IPS-15b (cell line): ENCODE measurements around the gene HBS1L.

Source experiments
- H3K27me3 ChIP-seq: one replicate; pipeline ENCODE4 v1.6.1; 2013; ENCODE audit warnings: low read length; ENCODE audit not compliant: control insufficient read depth, insufficient read depth
- H3K36me3 ChIP-seq: one replicate; pipeline ENCODE4 v1.6.1; 2013; ENCODE audit warnings: low read length; ENCODE audit not compliant: control insufficient read depth, insufficient read depth
- H3K4me1 ChIP-seq: one replicate; pipeline ENCODE4 v1.6.1; 2013; ENCODE audit warnings: mild to moderate bottlenecking, low read length; ENCODE audit not compliant: control insufficient read depth, insufficient read depth
- H3K4me3 ChIP-seq: one replicate; pipeline ENCODE4 v1.5.1; 2013; ENCODE audit warnings: low read depth, low read length
- H3K9ac ChIP-seq: one replicate; pipeline ENCODE4 v1.6.1; 2013; ENCODE audit warnings: low read depth, mild to moderate bottlenecking, low read length
- H3K9me3 ChIP-seq: one replicate; pipeline ENCODE4 v1.6.1; 2013; ENCODE audit warnings: mild to moderate bottlenecking, low read length; ENCODE audit not compliant: control insufficient read depth, insufficient read depth

Gene HBS1L

DNA sequence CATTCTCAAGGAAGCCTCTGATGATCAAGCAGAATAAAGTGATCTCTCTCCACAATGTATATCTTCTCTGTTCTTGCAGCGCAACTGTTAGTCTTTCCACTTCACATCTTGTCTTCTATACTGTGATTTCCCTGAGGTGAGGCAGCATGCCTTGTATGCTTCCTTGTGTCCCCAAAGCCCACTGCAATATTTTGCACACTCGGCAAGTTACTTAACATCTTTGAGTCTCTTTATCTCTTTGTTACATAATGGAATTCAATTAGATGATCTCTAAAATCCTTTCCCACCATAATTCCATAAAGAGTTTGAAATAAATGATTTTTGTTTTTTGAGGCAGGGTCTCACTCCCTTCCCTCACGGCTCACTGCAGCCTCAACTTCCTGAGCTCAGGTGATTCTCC, 64.4 kb downstream of the HBS1L start:
- H3K9ac ChIP-seq: no peak overlapping the region
- H3K4me1 ChIP-seq: no peaks in the 10 kb centered on the region

DNA sequence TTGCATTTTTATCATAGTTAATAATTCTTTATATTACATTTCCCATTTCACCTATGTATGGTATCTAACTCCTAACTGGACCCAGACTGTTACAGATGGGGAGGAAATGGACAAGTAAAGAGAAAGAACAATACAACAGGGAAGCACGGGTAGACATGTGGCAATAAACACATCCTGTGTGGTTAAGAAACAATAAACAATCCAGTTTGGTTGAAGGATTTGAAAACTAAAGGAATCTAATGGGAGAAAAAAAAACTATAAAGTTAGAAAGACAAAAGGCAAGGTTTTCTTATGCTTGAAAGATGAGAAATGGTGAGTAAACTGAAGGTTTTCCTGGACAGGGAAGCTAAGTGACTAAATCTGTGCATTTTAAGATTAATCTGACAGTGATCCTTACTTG, 69.8 kb downstream of the HBS1L start:
- H3K36me3 ChIP-seq: peaks cover 3% of the 10 kb centered on the region
- H3K27me3 ChIP-seq: no peaks in the 10 kb centered on the region
- no peak overlapping the region for H3K4me3 ChIP-seq
- H3K9ac ChIP-seq: no peak overlapping the region
- H3K4me1 ChIP-seq: no peaks in the 10 kb centered on the region
- H3K9me3 ChIP-seq: no peaks in the 10 kb centered on the region

More for the DNA sequence above, 64.4 kb downstream of the HBS1L start:
- Histone ChIP-seq H3K4me3 (no peak overlapping the region), H3K36me3 (no peaks in the 10 kb centered on the region), H3K27me3 (no peaks in the 10 kb centered on the region), H3K9me3 (no peaks in the 10 kb centered on the region)

DNA sequence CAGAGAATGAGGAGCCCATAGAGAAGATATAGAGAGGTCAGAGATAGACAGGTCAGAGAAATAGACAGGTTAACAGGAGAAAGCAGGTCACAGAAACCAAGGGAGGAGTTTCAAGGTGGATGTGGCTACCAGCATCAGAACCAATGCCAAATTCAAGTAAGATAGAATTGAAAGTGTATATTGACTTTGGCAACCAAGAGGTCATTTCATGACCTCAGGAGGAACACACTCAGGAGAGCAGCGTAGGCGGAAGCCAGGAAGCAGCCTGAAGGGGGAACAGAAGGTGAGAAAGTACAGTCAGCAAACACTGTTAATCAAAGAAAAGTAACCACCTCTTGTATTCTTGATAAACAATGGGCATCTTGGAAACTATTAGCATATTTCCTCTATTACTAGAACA, 70.8 kb downstream of the HBS1L start:
- H3K9ac ChIP-seq: no peak overlapping the region
- peaks cover 3% of the 10 kb centered on the region for H3K36me3 ChIP-seq
- H3K4me1 ChIP-seq: no peaks in the 10 kb centered on the region

DNA sequence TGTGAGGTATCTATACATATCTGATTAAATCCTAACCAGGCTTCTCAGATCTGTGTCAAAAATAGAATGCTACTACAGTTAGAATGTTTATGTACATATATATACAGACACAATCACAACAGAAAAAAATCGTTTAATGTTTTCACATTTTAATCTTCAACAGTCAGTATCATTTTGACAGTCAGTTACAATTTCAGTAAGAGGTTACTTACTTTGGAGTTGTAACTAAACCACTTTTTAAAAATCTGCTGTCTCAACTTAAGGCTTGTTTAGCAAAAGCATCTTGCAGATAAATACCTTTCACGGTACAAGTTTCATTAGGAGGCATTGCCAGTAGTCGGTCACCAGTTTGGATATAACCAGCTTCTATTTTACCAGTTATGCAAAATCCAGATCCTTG, 72.5 kb downstream of the HBS1L start:
- Histone ChIP-seq H3K4me3 (no peak overlapping the region), H3K9me3 (no peaks in the 10 kb centered on the region), H3K27me3 (no peaks in the 10 kb centered on the region), H3K4me1 (no peaks in the 10 kb centered on the region), H3K9ac (no peak overlapping the region), H3K36me3 (peaks cover 3% of the 10 kb centered on the region)

More for the DNA sequence above, 70.8 kb downstream of the HBS1L start:
- no peaks in the 10 kb centered on the region for H3K9me3 ChIP-seq
- no peak overlapping the region for H3K4me3 ChIP-seq
- H3K27me3 ChIP-seq: no peaks in the 10 kb centered on the region

DNA sequence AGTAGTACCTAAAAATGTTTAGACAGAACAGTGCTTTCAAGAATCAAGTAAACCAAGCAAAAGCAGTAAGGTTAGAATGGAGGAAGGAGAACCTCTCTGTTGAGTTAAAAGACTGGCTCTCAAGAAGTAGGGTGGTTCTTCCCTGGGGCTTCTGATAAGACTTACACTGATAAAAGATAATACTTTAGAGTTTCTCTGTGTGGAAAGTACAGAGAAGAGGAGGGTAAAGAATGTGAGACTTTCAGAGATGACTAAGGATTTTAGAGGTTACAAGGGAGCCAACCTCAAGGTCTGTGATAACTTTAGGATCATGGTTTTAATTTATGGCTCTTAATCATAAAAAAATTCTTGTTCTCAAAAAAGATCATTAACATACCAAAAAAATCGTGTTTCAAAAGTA, 73.8 kb downstream of the HBS1L start:
- Histone ChIP-seq H3K4me3 (no peak overlapping the region), H3K9ac (no peak overlapping the region), H3K4me1 (no peaks in the 10 kb centered on the region), H3K36me3 (peaks cover 3% of the 10 kb centered on the region), H3K27me3 (no peaks in the 10 kb centered on the region), H3K9me3 (no peaks in the 10 kb centered on the region)

- no peak overlapping the region for H3K9ac ChIP-seq
- H3K4me3 ChIP-seq: no peak overlapping the region
- no peaks in the 10 kb centered on the region for H3K27me3 ChIP-seq
- H3K9me3 ChIP-seq: no peaks in the 10 kb centered on the region
- H3K36me3 ChIP-seq: peaks cover 3% of the 10 kb centered on the region
- H3K4me1 ChIP-seq: no peaks in the 10 kb centered on the region
Measured at GRCh38 chr6:134979142-134979541, 75.5 kb downstream of the HBS1L start.

- Histone ChIP-seq H3K4me3 (no peak overlapping the region), H3K9ac (no peak overlapping the region), H3K9me3 (no peaks in the 10 kb centered on the region), H3K36me3 (no peaks in the 10 kb centered on the region), H3K4me1 (no peaks in the 10 kb centered on the region), H3K27me3 (no peaks in the 10 kb centered on the region)
Measured at GRCh38 chr6:134974370-134974769, 80.3 kb downstream of the HBS1L start.

- Histone ChIP-seq H3K9ac (no peak overlapping the region), H3K36me3 (no peaks in the 10 kb centered on the region), H3K4me3 (no peak overlapping the region), H3K9me3 (no peaks in the 10 kb centered on the region), H3K4me1 (no peaks in the 10 kb centered on the region), H3K27me3 (no peaks in the 10 kb centered on the region)
Measured at GRCh38 chr6:134967711-134968110, 86.9 kb downstream of the HBS1L start.

DNA sequence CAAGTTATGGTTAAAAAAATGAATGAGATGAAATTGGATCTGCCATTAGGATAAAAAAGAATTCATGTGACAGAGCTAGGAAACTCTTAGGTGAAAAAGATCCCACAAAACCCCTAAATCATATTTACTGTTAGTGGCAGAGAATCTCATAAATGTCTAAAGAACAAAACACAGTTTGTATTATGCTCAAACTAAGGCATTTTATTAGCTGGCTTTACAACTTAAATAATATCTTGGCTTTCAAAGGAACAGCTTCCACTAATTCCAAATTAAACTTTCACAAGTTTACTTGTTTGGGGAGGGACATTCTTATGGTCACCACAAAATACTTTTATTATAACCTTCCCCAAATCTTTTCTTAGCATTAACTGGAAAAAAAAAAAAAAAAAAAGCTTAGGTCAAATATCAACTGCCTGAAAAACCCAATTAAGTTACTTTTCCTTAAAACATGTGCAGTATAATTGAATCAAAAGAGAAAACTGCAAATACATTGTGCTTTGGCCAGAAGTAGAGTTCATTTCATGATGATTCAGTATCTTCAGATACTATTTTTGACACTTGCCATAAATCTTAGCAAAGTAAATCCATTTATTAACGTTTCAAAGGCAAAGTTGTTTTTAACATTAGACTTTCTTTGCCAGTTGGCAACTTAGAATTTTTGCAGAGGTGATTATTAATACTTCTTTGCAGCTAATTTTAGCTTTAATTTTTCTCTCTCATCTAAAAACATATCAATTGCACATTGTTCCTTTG, 90.0 kb downstream of the HBS1L start:
- H3K9ac ChIP-seq: no peak overlapping the region
- H3K4me1 ChIP-seq: no peaks in the 10 kb centered on the region
- H3K27me3 ChIP-seq: no peaks in the 10 kb centered on the region
- H3K36me3 ChIP-seq: no peaks in the 10 kb centered on the region
- no peaks in the 10 kb centered on the region for H3K9me3 ChIP-seq
- H3K4me3 ChIP-seq: no peak overlapping the region

GRCh38 chr6:134962421-134962820, 92.2 kb downstream of the HBS1L start:
- Histone ChIP-seq H3K9ac (no peak overlapping the region), H3K36me3 (no peaks in the 10 kb centered on the region), H3K4me1 (no peaks in the 10 kb centered on the region), H3K9me3 (no peaks in the 10 kb centered on the region), H3K27me3 (no peaks in the 10 kb centered on the region), H3K4me3 (no peak overlapping the region)

DNA sequence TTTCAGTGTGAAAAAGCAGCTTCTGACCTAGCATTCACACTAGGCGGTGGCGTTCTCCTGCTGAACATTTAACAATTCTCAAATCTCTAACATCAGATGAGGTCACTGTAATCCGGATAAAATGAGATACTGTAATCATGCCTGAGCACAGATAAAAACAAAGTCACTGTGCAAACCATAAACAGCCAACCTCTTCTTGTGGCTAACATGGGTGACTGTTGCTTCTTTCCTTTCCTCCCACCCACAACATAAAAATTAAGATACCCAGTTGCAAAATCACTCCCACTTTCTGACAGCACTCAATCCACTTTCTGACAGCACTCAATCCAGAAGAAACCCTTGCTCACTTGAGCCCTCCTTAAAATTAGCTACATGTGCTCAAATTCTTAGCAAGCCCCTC, 93.3 kb downstream of the HBS1L start:
- no peaks in the 10 kb centered on the region for H3K27me3 ChIP-seq
- no peak overlapping the region for H3K4me3 ChIP-seq
- H3K9ac ChIP-seq: no peak overlapping the region
- H3K36me3 ChIP-seq: no peaks in the 10 kb centered on the region
- no peaks in the 10 kb centered on the region for H3K4me1 ChIP-seq
- no peaks in the 10 kb centered on the region for H3K9me3 ChIP-seq

DNA sequence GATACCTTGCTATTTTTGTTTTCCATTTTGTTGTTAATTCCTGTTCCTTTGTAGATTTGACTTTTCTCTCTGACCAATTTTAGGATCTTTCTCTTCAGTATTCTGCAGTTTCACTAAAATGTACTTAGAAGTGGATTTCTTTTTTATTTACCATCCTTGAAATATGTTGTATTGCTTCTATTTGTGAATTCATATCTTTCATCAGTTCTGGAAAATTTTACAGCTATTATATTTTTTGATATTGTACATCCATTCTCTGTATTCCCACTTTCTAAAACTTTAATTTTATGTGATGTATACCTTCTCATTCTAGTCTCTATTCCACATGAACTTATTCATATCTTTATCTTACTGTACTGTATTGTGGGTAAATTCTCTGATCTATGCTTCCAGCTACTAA, 95.0 kb downstream of the HBS1L start:
- H3K9me3 ChIP-seq: no peaks in the 10 kb centered on the region
- no peaks in the 10 kb centered on the region for H3K4me1 ChIP-seq
- no peak overlapping the region for H3K9ac ChIP-seq
- no peaks in the 10 kb centered on the region for H3K27me3 ChIP-seq
- no peaks in the 10 kb centered on the region for H3K36me3 ChIP-seq
- no peak overlapping the region for H3K4me3 ChIP-seq
